C1 segment of cervical spinal cord (tissue), 14 donors: ENCODE results near the gene KMT2B.

Experiments
- DNase-seq, 14 donors: peaks; one replicate each; lab custom pipeline; 2025; lab: John Stamatoyannopoulos, UW

KMT2B gene

DNA sequence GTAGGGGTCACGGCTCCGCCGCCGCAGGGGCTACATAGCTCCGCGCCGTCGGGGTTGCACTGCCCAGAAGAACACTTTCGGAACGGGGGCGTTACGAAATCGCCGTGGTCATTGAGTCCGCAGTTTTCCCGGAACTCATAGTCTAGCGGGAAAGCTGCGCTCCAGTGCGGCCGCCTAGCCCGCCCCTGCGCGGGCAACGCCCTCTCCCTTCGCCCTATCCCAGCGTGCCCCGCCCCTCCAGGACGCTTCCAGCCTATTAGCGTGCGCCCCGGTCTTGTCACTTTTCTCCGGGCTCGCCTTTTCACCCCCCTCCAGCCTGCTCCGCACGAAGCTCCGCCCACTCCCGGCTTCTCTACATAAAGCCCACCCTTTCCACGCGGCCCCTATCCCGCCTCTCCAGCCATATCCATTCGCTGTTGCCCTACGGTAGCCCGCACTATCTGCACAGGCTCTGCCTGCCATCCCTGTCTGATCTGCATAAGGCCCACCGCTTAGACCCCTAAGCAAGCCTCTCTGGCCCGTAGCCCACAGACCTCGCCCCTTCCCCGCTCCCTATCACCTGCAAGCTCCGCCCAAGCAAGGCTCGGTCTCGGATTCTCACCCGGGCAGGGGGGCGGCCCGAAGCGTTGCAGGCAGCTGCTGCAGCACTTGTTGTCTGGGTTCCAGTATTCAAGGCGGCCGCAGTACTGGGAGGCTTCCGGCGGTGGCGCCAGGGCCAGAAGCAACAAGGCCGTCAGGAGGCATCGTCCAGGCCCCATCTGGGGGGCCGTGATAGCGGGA is 22.8 kb downstream of the KMT2B start:
- DNase-seq = peak; percentile 58 to 98 (median 94)

DNA sequence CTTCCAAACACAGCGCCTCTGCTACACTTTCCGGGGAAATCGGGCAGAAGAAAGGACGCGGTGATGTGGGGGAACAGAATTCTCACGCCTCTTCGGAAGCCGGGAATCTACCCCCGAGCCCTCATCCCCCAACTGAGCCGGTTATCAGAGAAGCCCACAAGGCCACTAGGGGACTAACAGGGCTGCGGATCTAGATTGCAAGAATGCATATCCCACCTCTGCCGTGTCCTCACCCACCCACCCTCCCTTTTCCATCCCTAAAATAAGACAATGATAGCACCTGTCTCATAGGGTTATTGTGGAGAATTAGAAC is 23.4 kb downstream of the KMT2B start:
- DNase-seq = no peak

- DNase-seq = peak in 6 of 14 donors; percentile 12 to 45 (median 28)
Observed at GRCh38 chr19:35742121-35742724, 24.4 kb downstream of the KMT2B start, which contains the start of gene IGFLR1. TSS of gene IGFLR1 (minus strand) at chr19:35742452. CDS start at chr19:35741180, 1,272 bp downstream.

DNA sequence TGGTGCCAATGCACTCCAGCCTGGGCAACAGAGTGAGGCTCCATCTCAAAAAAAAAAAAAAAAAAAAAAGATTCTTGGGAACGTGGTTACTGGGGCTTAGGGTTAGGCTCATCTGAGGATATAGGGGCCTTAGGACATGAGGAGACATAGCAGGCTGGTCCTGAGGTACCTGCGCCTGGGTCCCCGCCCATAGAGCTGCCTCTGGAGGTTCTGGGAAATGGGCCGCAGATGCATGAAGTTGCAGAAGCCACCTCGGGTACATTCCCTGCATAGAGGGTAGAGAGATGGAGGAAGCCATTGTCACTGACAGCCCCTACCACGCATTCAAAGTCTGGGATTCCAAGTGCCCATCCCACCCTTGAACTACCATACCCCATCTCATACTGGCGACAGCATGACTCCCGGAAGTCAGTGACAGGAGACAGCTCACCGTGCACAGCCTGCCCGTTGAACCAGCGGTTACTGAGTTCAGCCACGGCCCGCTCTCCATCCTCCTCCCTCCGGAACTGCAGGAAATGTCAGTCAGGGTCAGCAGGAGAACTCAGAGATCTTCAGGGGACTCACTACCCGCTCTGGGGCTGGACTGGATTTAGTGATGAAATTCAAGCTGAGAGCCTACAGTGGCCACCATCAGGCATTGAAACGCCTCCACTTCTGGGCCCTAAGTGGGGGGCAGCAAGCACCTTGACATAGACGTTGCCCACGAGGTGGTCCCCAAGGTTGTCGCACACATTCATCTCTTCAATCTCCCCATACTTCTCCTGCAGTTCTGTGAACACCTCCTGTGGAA is 26.0 kb downstream of the KMT2B start:
- DNase-seq = no peak

- peak; percentile 37 to 94 (median 88) for DNase-seq
Observed at GRCh38 chr19:35744430-35745327, 26.9 kb downstream of the KMT2B start.

- DNase-seq = peak; percentile 58 to 99 (median 94)
Observed at GRCh38 chr19:35745328-35746086, 27.7 kb downstream of the KMT2B start, which contains the start of the genes PSENEN and U2AF1L4. TSS of gene PSENEN (plus strand) at chr19:35745651. CDS start at chr19:35745931, 280 bp downstream. TSS of gene U2AF1L4 (minus strand) at chr19:35745418. CDS start at chr19:35745391, 27 bp downstream.

GRCh38 chr19:35746087-35746462 is 28.3 kb downstream of the KMT2B start:
- DNase-seq = no peak

DNA sequence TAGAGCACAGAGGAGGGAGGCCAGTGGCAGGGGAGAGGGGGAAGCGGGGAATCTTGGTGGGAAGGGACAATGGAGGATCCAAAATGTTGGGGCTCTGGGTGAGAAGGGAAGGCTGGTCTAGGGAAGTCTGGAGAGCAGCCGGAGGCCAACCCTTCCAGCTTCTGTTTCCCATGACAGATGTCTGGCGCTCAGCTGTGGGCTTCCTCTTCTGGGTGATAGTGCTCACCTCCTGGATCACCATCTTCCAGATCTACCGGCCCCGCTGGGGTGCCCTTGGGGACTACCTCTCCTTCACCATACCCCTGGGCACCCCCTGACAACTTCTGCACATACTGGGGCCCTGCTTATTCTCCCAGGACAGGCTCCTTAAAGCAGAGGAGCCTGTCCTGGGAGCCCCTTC is 28.7 kb downstream of the KMT2B start:
- DNase-seq = no peak

DNA sequence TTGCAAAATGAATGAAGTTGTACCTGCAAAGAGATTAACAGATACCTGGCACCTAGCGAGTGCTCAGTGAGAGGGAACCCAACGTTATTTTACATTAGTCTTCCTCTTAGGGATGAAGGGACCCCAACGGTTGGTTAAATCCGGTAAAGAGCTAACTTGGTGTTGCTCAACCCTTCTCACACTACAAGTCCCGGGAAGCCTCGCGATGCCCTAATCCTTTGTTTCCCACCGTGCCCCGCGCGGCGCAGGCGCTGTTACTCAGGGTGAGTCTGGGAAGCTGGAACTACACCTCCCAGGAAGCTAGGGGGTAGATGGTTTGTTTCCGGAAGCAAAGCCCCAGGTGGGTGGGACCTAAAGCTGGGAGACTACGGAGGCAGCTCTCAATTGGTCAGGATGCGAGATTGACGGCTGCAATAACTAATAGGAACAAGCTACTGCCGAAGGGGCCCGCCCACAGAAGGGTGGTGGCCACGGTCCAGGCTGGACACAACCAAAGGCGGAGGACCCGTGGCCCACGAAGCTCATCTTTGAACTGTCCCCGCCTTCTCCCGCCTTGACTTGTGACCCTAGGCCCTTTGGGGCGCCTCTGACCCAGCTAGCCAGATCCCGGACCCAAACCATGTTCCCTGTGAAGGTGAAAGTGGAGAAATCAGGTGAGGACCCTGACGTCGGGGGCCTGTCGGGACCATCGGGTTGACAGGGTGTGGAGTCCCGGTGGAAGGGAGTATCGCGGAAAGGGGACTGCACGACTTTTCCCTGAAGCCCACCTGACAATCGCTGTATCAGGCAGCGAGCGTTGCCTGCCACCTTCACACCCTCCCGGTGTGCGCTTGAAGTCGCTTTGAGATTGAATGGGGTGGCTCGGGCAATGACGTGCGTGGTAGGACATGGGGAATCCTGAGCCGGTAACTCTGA is 30.6 kb downstream of the KMT2B start, which contains the start of gene LIN37:
Gene LIN37 (plus strand): TSS at position 471 of the 915 bp plus-strand sequence. CDS start 149 bp downstream, at position 620.
- DNase-seq = peak; percentile 91 to 100 (median 98)

GRCh38 chr19:35750167-35750566 is 32.4 kb downstream of the KMT2B start:
- DNase-seq = no peak

DNA sequence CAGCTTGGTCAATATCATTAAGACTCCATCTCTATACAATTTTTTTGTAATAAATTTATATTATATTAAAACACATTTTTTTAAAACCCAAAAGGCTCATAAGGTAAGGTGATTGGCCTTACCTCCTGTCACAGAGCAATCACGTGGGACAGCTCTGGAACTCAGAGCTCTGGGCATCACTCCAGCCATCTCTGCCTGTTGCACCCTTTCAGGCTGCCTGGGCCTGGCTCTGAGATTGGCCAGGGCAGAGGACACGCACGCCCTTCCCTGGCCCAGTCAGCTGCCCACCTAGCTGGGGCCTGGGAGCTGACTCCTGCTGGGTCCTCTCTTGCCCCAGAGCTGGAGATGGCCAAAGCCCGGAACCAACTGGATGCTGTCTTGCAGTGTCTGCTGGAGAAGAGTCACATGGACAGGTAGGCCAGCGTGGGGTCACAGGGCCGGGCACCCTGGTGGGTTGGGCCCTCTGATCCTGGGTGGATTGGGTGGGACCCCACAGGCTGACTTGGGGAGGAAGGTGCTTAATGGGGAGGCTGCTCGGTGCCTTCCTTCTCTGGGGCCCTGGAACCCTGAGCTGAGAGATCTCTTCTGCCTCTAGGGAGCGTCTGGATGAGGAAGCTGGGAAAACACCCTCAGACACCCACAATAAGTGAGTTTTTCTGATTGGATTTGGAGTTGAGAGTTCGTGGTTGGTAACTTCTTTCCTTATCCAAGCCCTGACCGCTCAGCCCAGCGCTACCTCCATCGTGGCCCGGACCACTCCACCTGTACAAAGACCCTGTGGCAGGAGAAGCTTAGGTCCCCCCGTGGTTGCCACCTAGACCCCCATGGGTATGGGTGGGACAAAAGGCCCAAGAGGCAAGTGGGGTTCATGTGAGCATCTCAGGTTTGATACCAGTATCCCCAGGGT is 34.3 kb downstream of the KMT2B start:
- DNase-seq = no peak

- no peak for DNase-seq
Observed at GRCh38 chr19:35752746-35753350, 35.0 kb downstream of the KMT2B start.

DNA sequence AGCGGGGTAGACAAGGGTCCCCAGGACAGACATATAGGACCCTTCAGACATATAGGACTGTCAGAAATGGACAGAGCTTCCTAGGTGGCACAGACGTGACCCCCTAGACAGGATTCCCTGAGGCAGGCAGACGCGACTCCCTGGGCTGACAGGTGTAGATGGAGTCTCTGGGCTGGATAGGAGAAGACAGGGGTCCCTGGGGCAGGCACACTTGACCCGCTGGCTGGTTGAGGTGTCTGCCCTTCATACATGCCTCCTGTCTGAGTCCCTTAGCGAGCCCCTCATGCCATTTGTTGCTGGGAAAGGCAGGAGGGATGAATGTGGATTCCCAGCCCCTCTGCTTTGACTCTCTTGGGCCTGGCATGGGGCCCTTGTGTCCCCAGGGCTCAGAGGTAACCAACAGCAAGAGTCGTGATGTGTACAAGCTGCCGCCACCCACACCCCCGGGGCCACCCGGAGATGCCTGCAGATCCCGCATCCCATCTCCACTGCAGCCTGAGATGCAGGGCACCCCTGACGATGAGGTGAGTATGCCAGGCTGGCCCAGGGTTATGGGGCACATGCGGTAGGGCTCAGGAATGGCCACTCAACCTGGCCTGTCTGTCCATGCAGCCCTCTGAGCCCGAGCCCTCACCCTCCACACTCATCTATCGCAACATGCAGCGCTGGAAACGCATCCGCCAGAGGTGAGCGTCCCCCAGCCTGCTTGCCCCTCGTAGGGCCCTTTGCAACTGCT is 36.0 kb downstream of the KMT2B start:
- no peak for DNase-seq

GRCh38 chr19:35754370-35755130 is 36.7 kb downstream of the KMT2B start:
- DNase-seq = no peak

DNA sequence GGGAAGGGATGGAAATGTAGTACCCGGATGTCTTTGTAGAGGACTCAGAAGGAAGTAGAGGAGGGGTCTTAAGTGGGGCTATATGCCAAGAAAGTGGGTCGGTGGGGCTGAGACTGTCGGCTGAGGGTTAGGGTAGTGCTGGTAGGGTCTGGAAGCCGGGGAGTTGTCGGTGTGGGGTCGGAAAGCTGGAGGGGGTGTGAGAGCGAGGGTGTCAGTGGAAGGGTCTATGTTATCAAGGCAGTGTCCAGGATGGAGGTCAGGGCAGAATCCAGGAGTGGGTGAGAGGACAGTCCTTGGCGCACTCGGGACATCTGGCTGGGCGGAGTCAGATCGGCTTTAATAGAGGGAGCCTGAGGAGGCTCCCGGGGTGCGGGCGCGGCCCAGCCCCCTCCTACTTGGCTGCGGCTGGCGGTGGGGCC is 37.3 kb downstream of the KMT2B start:
- DNase-seq = no peak
